Measurements from ENCODE around the gene DLG3. TPM values are rescaled to one million over a fixed set of nuclear protein-coding genes. Genes with fewer than 3 reads are reported as not detected.

Gene DLG3
- polyA plus RNA-seq, 3 donors: 0.12 to 0.17 TPM; not detected in 1

DNA sequence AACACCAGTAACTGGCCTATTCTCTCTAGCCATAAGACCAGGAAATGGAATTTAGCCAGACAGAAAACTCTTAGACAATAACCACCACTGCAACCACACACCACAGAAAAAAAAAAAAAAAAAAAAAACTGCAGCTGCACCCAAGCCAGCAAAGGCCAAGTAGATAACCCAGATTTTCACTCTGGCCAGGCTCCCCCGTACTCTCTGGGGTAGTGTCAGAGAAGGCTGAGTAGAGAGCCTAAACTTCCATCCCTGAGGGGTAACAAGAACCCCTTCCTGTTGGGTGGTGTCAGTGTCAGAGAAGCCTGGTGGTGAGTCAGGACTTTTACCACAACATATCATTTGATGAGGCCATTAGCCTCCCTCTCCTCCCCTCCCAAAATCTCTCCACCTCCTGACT, 5.6 kb upstream of the DLG3 start:
- peaks cover 21% of the 10 kb centered on the region for H3K4me1 Mint-ChIP-seq
- no peak overlapping the region for H2AFZ ChIP-seq (ENCODE audit: insufficient read depth, low read depth, low read length, poor library complexity, severe bottlenecking)
- no peak overlapping the region for H3K9ac ChIP-seq (ENCODE audit: insufficient read depth, low read length, poor library complexity, severe bottlenecking)
- H3K27me3 ChIP-seq (ENCODE audit: control insufficient read depth in 2 of 2, insufficient read depth in 2 of 2, low read length in 2 of 2): peaks cover 5 to 32% of the 10 kb centered on the region in 2 donors
- H4K20me1 ChIP-seq (ENCODE audit: insufficient read depth, low read length): no peaks in the 10 kb centered on the region
- no peak overlapping the region for H3K4me2 ChIP-seq (replicated peaks; ENCODE audit: extremely low read depth, low read length, poor library complexity, severe bottlenecking)
- no peaks in the 10 kb centered on the region for H3K36me3 ChIP-seq (replicated peaks in 1 of 2; ENCODE audit: control insufficient read depth in 1 of 2, insufficient read depth in 2 of 2, low read length in 2 of 2)
- WGBS (ENCODE audit: insufficient coverage): no CpG with 5 or more reads among the region's 1 CpG
- no peak for DNase-seq
- H3K36me3 Mint-ChIP-seq: no peaks in the 10 kb centered on the region
- TF ChIP-seq, protein P1, sequence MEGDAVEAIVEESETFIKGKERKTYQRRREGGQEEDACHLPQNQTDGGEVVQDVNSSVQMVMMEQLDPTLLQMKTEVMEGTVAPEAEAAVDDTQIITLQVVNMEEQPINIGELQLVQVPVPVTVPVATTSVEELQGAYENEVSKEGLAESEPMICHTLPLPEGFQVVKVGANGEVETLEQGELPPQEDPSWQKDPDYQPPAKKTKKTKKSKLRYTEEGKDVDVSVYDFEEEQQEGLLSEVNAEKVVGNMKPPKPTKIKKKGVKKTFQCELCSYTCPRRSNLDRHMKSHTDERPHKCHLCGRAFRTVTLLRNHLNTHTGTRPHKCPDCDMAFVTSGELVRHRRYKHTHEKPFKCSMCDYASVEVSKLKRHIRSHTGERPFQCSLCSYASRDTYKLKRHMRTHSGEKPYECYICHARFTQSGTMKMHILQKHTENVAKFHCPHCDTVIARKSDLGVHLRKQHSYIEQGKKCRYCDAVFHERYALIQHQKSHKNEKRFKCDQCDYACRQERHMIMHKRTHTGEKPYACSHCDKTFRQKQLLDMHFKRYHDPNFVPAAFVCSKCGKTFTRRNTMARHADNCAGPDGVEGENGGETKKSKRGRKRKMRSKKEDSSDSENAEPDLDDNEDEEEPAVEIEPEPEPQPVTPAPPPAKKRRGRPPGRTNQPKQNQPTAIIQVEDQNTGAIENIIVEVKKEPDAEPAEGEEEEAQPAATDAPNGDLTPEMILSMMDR (IDR thresholded peaks at IDR 0.05): no peak
- no peak overlapping the region for H3K4me3 ChIP-seq (replicated peaks in 1 of 3; ENCODE audit: low read depth in 2 of 3, low read length in 3 of 3)
- peaks cover 0 to 6% (median 0%) of the 10 kb centered on the region in 7 donors for H3K9me3 Mint-ChIP-seq
- intact Hi-C loops (cut with micrococcal nuclease): loop anchor here in 1 of 2 donors (10.0 kb wide), 1 partner anchor 284 kb away; no protein-coding TSS in a partner anchor
- no peaks in the 10 kb centered on the region for H3K79me2 ChIP-seq (ENCODE audit: insufficient read depth, low read length)
- peaks cover 13 to 28% of the 10 kb centered on the region in 2 donors for H3K4me1 ChIP-seq (ENCODE audit: control insufficient read depth in 1 of 2, insufficient read depth in 2 of 2, low read length in 2 of 2)
- no peak overlapping the region for H3K27ac ChIP-seq (ENCODE audit: low read depth in 1 of 2, low read length in 2 of 2)
- H3K9me3 ChIP-seq (replicated peaks in 1 of 2; ENCODE audit: control insufficient read depth in 1 of 2, insufficient read depth in 1 of 2, low read length in 2 of 2): no peaks in the 10 kb centered on the region
- H3K4me3 Mint-ChIP-seq: no peak overlapping the region
- peaks cover 35 to 58% (median 39%) of the 10 kb centered on the region in 3 donors for H3K27me3 Mint-ChIP-seq (ENCODE audit: low read depth in 3 of 3)
- H3K27ac Mint-ChIP-seq: no peak overlapping the region

DNA sequence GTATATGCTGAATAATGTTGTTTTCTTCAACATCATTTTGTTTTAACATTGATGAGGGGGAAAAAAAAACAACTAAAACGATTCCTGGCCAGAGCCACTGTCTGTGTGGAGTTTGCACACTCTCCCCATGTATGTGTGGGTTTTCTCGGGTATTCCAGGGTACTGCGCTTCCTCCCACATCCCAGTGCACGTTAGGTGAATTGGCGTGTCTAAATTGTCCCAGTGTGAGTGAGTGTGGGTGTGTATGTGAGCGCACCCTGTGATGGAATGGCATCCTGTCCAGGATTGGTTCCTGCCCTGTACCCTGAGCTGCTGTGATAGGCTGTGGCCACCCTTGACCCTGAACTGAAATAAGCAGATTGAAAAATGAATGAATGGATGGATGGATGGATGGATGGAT, 2.4 kb upstream of the DLG3 start:
- peaks cover 47 to 74% (median 62%) of the 10 kb centered on the region in 3 donors for H3K27me3 Mint-ChIP-seq (ENCODE audit: low read depth in 3 of 3)
- H3K4me1 ChIP-seq (ENCODE audit: control insufficient read depth in 1 of 2, insufficient read depth in 2 of 2, low read length in 2 of 2): peaks cover 0 to 1% of the 10 kb centered on the region in 2 donors
- no peaks in the 10 kb centered on the region for H3K9me3 ChIP-seq (replicated peaks in 1 of 2; ENCODE audit: control insufficient read depth in 1 of 2, insufficient read depth in 1 of 2, low read length in 2 of 2)
- H4K20me1 ChIP-seq (ENCODE audit: insufficient read depth, low read length): no peaks in the 10 kb centered on the region
- intact Hi-C loops (cut with micrococcal nuclease): no loop called here
- TF ChIP-seq, protein P1 (IDR thresholded peaks at IDR 0.05): no peak
- peak overlapping the region in 2 of 7 donors; percentile 27 to 67 for H3K27ac Mint-ChIP-seq
- WGBS (ENCODE audit: insufficient coverage): no CpG with 5 or more reads among the region's 6 CpGs
- DNase-seq: no peak
- no peak overlapping the region for H3K9ac ChIP-seq (ENCODE audit: insufficient read depth, low read length, poor library complexity, severe bottlenecking)
- H2AFZ ChIP-seq (ENCODE audit: insufficient read depth, low read depth, low read length, poor library complexity, severe bottlenecking): no peak overlapping the region
- no peak overlapping the region for H3K4me3 ChIP-seq (replicated peaks in 1 of 3; ENCODE audit: low read depth in 2 of 3, low read length in 3 of 3)
- peaks cover 9% of the 10 kb centered on the region for H3K4me1 Mint-ChIP-seq
- H3K27ac ChIP-seq (ENCODE audit: low read depth in 1 of 2, low read length in 2 of 2): no peak overlapping the region
- H3K36me3 ChIP-seq (replicated peaks in 1 of 2; ENCODE audit: control insufficient read depth in 1 of 2, insufficient read depth in 2 of 2, low read length in 2 of 2): no peaks in the 10 kb centered on the region
- no peak overlapping the region for H3K4me2 ChIP-seq (replicated peaks; ENCODE audit: extremely low read depth, low read length, poor library complexity, severe bottlenecking)
- peaks cover 0 to 5% (median 0%) of the 10 kb centered on the region in 7 donors for H3K9me3 Mint-ChIP-seq
- no peaks in the 10 kb centered on the region for H3K79me2 ChIP-seq (ENCODE audit: insufficient read depth, low read length)
- H3K27me3 ChIP-seq (ENCODE audit: control insufficient read depth in 2 of 2, insufficient read depth in 2 of 2, low read length in 2 of 2): peaks cover 11 to 51% of the 10 kb centered on the region in 2 donors
- peak overlapping the region in 1 of 2 donors; percentile 76 for H3K4me3 Mint-ChIP-seq
- H3K36me3 Mint-ChIP-seq: no peaks in the 10 kb centered on the region

Data from CD14-positive monocyte (primary cell).